ENCODE results near the gene PIP4P1.
A peak's percentile ranks its signal among the peaks of the same experiment; 100 is the strongest.

Gene PIP4P1

GRCh38 chr14:20435582-20436362 is 25.5 kb downstream of the PIP4P1 start, which contains the start of gene KLHL33:
KLHL33 (minus strand) TSS chr14:20436166; CDS start chr14:20435811, 355 bp downstream.
- ATAC-seq (ENCODE audit: low read depth) = no peak
- Histone ChIP-seq H3K27ac (ENCODE audit: poor library complexity, severe bottlenecking) (no peak within 1 kb of the TSS), H3K4me1 (ENCODE audit: insufficient read depth, poor library complexity, severe bottlenecking) (peaks cover 7% of the 10 kb centered on the region), H3K4me3 (ENCODE audit: severe bottlenecking) (no peak within 1 kb of the TSS), H3K9me3 (ENCODE audit: severe bottlenecking) (no peaks in the 10 kb centered on the region), H3K36me3 (ENCODE audit: low read depth) (no peaks in the 10 kb centered on the region), H3K27me3 (ENCODE audit: insufficient read depth, poor library complexity, severe bottlenecking) (no peaks in the 10 kb centered on the region)
- no peak for TF ChIP-seq CTCF (IDR thresholded peaks at IDR 0.05; ENCODE audit: poor library complexity, severe bottlenecking)
- no peak for DNase-seq (ENCODE audit: low spot score)

GRCh38 chr14:20434701-20435581 is 26.3 kb downstream of the PIP4P1 start:
- peaks cover 7% of the 10 kb centered on the region for H3K4me1 ChIP-seq (ENCODE audit: insufficient read depth, poor library complexity, severe bottlenecking)
- DNase-seq (ENCODE audit: low spot score) = peak; percentile 69
- no peaks in the 10 kb centered on the region for H3K27me3 ChIP-seq (ENCODE audit: insufficient read depth, poor library complexity, severe bottlenecking)

GRCh38 chr14:20429801-20430669 is 31.2 kb downstream of the PIP4P1 start:
- no peak for TF ChIP-seq CTCF (IDR thresholded peaks at IDR 0.05; ENCODE audit: poor library complexity, severe bottlenecking)

More at GRCh38 chr14:20434701-20435581, 26.3 kb downstream of the PIP4P1 start:
- no peak for TF ChIP-seq CTCF (IDR thresholded peaks at IDR 0.05; ENCODE audit: poor library complexity, severe bottlenecking)
- ATAC-seq (ENCODE audit: low read depth) = no peak
- no peak overlapping the region for H3K27ac ChIP-seq (ENCODE audit: poor library complexity, severe bottlenecking)
- no peaks in the 10 kb centered on the region for H3K9me3 ChIP-seq (ENCODE audit: severe bottlenecking)
- no peaks in the 10 kb centered on the region for H3K36me3 ChIP-seq (ENCODE audit: low read depth)
- H3K4me3 ChIP-seq (ENCODE audit: severe bottlenecking) = no peak overlapping the region

GRCh38 chr14:20428802-20429201 is 32.4 kb downstream of the PIP4P1 start:
- H3K4me1 ChIP-seq (ENCODE audit: insufficient read depth, poor library complexity, severe bottlenecking) = peaks cover 5% of the 10 kb centered on the region
- H3K36me3 ChIP-seq (ENCODE audit: low read depth) = no peaks in the 10 kb centered on the region
- DNase-seq (ENCODE audit: low spot score) (no peak), ATAC-seq (ENCODE audit: low read depth) (no peak)
- no peak overlapping the region for H3K4me3 ChIP-seq (ENCODE audit: severe bottlenecking)
- no peak for TF ChIP-seq CTCF (IDR thresholded peaks at IDR 0.05; ENCODE audit: poor library complexity, severe bottlenecking)
- no peaks in the 10 kb centered on the region for H3K27me3 ChIP-seq (ENCODE audit: insufficient read depth, poor library complexity, severe bottlenecking)
- H3K9me3 ChIP-seq (ENCODE audit: severe bottlenecking) = no peaks in the 10 kb centered on the region
- no peak overlapping the region for H3K27ac ChIP-seq (ENCODE audit: poor library complexity, severe bottlenecking)

More at GRCh38 chr14:20429801-20430669, 31.2 kb downstream of the PIP4P1 start:
- H3K4me3 ChIP-seq (ENCODE audit: severe bottlenecking) = no peak overlapping the region
- no peak for ATAC-seq (ENCODE audit: low read depth)
- DNase-seq (ENCODE audit: low spot score) = no peak
- no peaks in the 10 kb centered on the region for H3K9me3 ChIP-seq (ENCODE audit: severe bottlenecking)
- no peak overlapping the region for H3K27ac ChIP-seq (ENCODE audit: poor library complexity, severe bottlenecking)
- H3K27me3 ChIP-seq (ENCODE audit: insufficient read depth, poor library complexity, severe bottlenecking) = no peaks in the 10 kb centered on the region
- H3K4me1 ChIP-seq (ENCODE audit: insufficient read depth, poor library complexity, severe bottlenecking) = peaks cover 5% of the 10 kb centered on the region
- no peaks in the 10 kb centered on the region for H3K36me3 ChIP-seq (ENCODE audit: low read depth)
